HepG2 (cell line): ENCODE data around the gene PARP3. TPM values are rescaled to one million over a fixed set of nuclear protein-coding genes. Genes with fewer than 3 reads are reported as not detected.
A peak's percentile ranks its signal among the peaks of the same experiment; 100 is the strongest.

ENCODE experiments used
- ASH2L ChIP-seq: fragments of 300-600, 200-600 bp; sonication (generic); IDR thresholded peaks from 2 replicates; pipeline ENCODE4 v1.7.0; 2017; ENCODE audit warnings: low read depth, mild to moderate bottlenecking, moderate library complexity, mixed read lengths, low read length; ENCODE audit not compliant: insufficient read length
- EED ChIP-seq: sonication (generic); formaldehyde crosslinking; IDR thresholded peaks from 2 replicates; pipeline ENCODE4 v1.5.0; 2020; ENCODE audit warnings: mild to moderate bottlenecking, missing genetic modification reagents
- EP300 ChIP-seq, 3 experiments: sonication (generic) in 1 of 3; formaldehyde crosslinking in 1 of 3; IDR thresholded peaks; 2 replicates each; pipeline versions ENCODE4 v1.5.1 to v1.6.1; 2011 to 2020; ENCODE audit warnings: low read depth in 2 of 3, low read length in 2 of 3, borderline replicate concordance in 1 of 3, improper control_type of control experiment in 1 of 3, mild to moderate bottlenecking in 1 of 3, missing genetic modification reagents in 1 of 3, moderate library complexity in 1 of 3
- ETV6 ChIP-seq: sonication (generic); formaldehyde crosslinking; conservative IDR thresholded peaks from 2 replicates; pipeline ENCODE4 v1.4.0; 2020; ENCODE audit warnings: missing genetic modification reagents
- KDM5A ChIP-seq: fragments of 200-600 bp; sonication (generic); IDR thresholded peaks from 2 replicates; pipeline ENCODE4 v1.7.0; 2018; ENCODE audit warnings: antibody characterized with exemption, mild to moderate bottlenecking, low read length, borderline replicate concordance
- KLF13 ChIP-seq: sonication (generic); formaldehyde crosslinking; IDR thresholded peaks from 2 replicates; pipeline ENCODE4 v1.4.0; 2020; ENCODE audit warnings: mild to moderate bottlenecking, missing genetic modification reagents
- MIER3 ChIP-seq: IDR thresholded peaks from 2 replicates; pipeline ENCODE4 v1.6.1; 2016; ENCODE audit warnings: missing compliant biosample characterization, borderline replicate concordance
- NCOA1 ChIP-seq: sonication (generic); formaldehyde crosslinking; IDR thresholded peaks from 2 replicates; pipeline ENCODE4 v1.9.0; 2021; ENCODE audit warnings: missing genetic modification reagents
- NR3C1 ChIP-seq: sonication (generic); formaldehyde crosslinking; IDR thresholded peaks from 2 replicates; pipeline ENCODE4 v1.4.0; 2020; ENCODE audit warnings: missing genetic modification reagents
- TBX2 ChIP-seq: sonication (generic); formaldehyde crosslinking; IDR thresholded peaks from 2 replicates; pipeline ENCODE4 v1.5.0; 2020; ENCODE audit warnings: missing genetic modification reagents, mild to moderate bottlenecking, borderline replicate concordance
- ZBTB7B ChIP-seq: sonication (generic); formaldehyde crosslinking; IDR thresholded peaks from 2 replicates; pipeline ENCODE4 v1.4.0; 2020; ENCODE audit warnings: missing genetic modification reagents
- ZNF460 ChIP-seq: sonication (generic); formaldehyde crosslinking; IDR thresholded peaks from 2 replicates; pipeline ENCODE4 v1.5.1; 2020; ENCODE audit warnings: missing genetic modification reagents, mild to moderate bottlenecking, borderline replicate concordance
- ZNF547 ChIP-seq: sonication (generic); formaldehyde crosslinking; IDR thresholded peaks from 2 replicates; pipeline ENCODE4 v1.5.1; 2020; ENCODE audit warnings: mild to moderate bottlenecking, missing genetic modification reagents
- ZNF792 ChIP-seq: IDR thresholded peaks from 2 replicates; pipeline ENCODE4 v1.6.1; 2016
- polyA plus RNA-seq, 8 experiments: library from polyadenylated mRNA; depleted of rRNA in 3 of 8; stranded (reverse) in 7 of 8; unstranded in 1 of 8; fragments of >200 nt; fragmentation: Illumina TruSeq in 4 of 8; extraction: Trizol in 4 of 8; gene quantifications; 2 replicates each; pipeline versions ENCODE4 v1.2.1 to v1.2.3, GENCODE V29; 2011 to 2016; ENCODE audit warnings: low read depth in 4 of 8, missing spikeins in 1 of 8, mixed read lengths in 1 of 8; ENCODE audit not compliant: insufficient read depth in 1 of 8
- total RNA-seq, 5 experiments: library from RNA; depleted of rRNA; stranded (reverse); fragments of >200 nt; fragmentation: Illumina TruSeq; extraction: Trizol; gene quantifications; 2 replicates each; pipeline ENCODE4 v1.2.3, GENCODE V29; 2016; ENCODE audit warnings: low read depth in 1 of 5
- TF ChIP-seq, protein P1 (sequence below): sonication (generic); formaldehyde crosslinking; IDR thresholded peaks from 2 replicates; pipeline ENCODE4 v1.4.0; 2020; ENCODE audit warnings: low read depth, mild to moderate bottlenecking, missing genetic modification reagents
- TF ChIP-seq, protein P2 (sequence below): sonication (generic); formaldehyde crosslinking; IDR thresholded peaks from 2 replicates; pipeline ENCODE4 v1.4.0; 2020; ENCODE audit warnings: missing genetic modification reagents
- TF ChIP-seq, protein P3 (sequence below): IDR thresholded peaks from 2 replicates; pipeline ENCODE4 v1.6.1; 2016; ENCODE audit warnings: mild to moderate bottlenecking
- TF ChIP-seq, protein P4 (sequence below): sonication (generic); formaldehyde crosslinking; conservative IDR thresholded peaks from 2 replicates; pipeline ENCODE4 v1.8.0; 2022; ENCODE audit warnings: low read depth, missing genetic modification reagents
- TF ChIP-seq, protein P5 (sequence below): sonication (generic); formaldehyde crosslinking; IDR thresholded peaks from 2 replicates; pipeline ENCODE4 v1.4.0; 2020; ENCODE audit warnings: mild to moderate bottlenecking, missing genetic modification reagents
- TF ChIP-seq, protein P6 (sequence below): sonication (generic); formaldehyde crosslinking; IDR thresholded peaks from 2 replicates; pipeline ENCODE4 v1.8.1; 2023; ENCODE audit warnings: mild to moderate bottlenecking, inconsistent platforms, moderate library complexity, missing genetic modification reagents, borderline replicate concordance

PARP3 gene
- total and polyA plus RNA-seq, 2 of the 13 experiments (the other 11 are each of a cell fraction or from before 2014, with no cell fraction given) = 11.2 to 21.5 TPM

DNA sequence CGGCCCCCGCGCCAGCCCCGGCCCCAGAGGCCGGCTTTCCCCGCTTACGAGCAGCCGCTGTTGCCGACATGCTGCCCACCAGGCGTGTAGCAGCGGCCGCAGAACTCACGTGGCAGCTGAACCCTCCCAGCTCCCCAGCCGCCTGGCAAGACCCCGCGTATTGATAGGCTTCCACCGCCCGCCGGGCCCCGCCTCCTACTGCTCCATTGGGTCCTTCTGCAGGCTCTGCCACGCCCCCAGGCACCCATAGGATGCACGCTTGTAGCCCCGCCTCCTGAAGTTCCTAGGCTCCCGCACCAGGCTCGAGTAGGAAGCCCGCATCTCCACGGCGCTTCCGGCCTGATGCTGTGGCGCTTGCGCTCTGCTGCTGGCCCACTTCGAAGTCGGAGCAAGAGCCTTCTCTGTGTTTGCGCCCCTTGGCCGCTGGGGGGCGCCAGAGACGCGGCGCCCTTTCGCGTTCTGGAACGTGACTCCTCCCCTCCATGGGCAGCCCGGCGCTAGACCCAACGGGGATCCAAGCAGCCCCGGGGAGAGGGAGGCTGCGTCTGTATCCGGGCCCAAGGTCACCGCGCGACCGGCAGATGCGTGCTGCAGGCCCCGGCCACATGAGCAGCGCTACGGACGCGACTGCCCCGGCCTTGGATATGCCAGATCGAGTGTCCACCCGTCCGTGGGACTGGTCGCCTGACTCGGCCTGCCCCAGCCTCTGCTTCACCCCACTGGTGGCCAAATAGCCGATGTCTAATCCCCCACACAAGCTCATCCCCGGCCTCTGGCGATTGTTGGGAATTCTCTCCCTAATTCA lies at the start of gene PARP3, which contains the start of gene RRP9 (continued):
- TF ChIP-seq ZNF547 (CRISPR knock-in tag) (peak; percentile 31; the same call in 1 of the 2 replicates), EP300 (IDR thresholded peaks at IDR 0.05; ENCODE audit: low read depth in 2 of 2, low read length in 2 of 2) (peak in 1 of 2 experiments; percentile 20; a peak in 1 of 4 replicates), EP300 (CRISPR knock-in tag; IDR thresholded peaks at IDR 0.05; ENCODE audit: borderline replicate concordance) (no peak), KDM5A (peak; percentile 33; the same call in 1 of the 2 replicates), ZNF460 (CRISPR knock-in tag) (no peak; the same call in 1 of the 2 replicates), NCOA1 (CRISPR knock-in tag) (no peak; the same call in 1 of the 2 replicates), MIER3 (peak; percentile 92; the same call in 1 of the 2 replicates), TBX2 (CRISPR knock-in tag) (peak; percentile 84; the same call in 1 of the 2 replicates), EED (no peak; the same call in none of the 2 replicates), NR3C1 (no peak), ZBTB7B (CRISPR knock-in tag) (peak; percentile 74), KLF13 (CRISPR knock-in tag) (no peak), ZNF792 (CRISPR knock-in tag) (peak; percentile 86; the same call in 1 of the 2 replicates), ASH2L (peak; percentile 67), ETV6 (CRISPR knock-in tag) (0 out of 2 replicates have a peak, but pooled peaks have one; percentile 69)
- TF ChIP-seq, protein P1, sequence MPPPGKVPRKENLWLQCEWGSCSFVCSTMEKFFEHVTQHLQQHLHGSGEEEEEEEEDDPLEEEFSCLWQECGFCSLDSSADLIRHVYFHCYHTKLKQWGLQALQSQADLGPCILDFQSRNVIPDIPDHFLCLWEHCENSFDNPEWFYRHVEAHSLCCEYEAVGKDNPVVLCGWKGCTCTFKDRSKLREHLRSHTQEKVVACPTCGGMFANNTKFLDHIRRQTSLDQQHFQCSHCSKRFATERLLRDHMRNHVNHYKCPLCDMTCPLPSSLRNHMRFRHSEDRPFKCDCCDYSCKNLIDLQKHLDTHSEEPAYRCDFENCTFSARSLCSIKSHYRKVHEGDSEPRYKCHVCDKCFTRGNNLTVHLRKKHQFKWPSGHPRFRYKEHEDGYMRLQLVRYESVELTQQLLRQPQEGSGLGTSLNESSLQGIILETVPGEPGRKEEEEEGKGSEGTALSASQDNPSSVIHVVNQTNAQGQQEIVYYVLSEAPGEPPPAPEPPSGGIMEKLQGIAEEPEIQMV (CRISPR knock-in tag) = no peak; the same call in 1 of the 2 replicates
- TF ChIP-seq, protein P2, sequence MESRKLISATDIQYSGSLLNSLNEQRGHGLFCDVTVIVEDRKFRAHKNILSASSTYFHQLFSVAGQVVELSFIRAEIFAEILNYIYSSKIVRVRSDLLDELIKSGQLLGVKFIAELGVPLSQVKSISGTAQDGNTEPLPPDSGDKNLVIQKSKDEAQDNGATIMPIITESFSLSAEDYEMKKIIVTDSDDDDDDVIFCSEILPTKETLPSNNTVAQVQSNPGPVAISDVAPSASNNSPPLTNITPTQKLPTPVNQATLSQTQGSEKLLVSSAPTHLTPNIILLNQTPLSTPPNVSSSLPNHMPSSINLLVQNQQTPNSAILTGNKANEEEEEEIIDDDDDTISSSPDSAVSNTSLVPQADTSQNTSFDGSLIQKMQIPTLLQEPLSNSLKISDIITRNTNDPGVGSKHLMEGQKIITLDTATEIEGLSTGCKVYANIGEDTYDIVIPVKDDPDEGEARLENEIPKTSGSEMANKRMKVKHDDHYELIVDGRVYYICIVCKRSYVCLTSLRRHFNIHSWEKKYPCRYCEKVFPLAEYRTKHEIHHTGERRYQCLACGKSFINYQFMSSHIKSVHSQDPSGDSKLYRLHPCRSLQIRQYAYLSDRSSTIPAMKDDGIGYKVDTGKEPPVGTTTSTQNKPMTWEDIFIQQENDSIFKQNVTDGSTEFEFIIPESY (CRISPR knock-in tag) = peak; percentile 78
- TF ChIP-seq, protein P3, sequence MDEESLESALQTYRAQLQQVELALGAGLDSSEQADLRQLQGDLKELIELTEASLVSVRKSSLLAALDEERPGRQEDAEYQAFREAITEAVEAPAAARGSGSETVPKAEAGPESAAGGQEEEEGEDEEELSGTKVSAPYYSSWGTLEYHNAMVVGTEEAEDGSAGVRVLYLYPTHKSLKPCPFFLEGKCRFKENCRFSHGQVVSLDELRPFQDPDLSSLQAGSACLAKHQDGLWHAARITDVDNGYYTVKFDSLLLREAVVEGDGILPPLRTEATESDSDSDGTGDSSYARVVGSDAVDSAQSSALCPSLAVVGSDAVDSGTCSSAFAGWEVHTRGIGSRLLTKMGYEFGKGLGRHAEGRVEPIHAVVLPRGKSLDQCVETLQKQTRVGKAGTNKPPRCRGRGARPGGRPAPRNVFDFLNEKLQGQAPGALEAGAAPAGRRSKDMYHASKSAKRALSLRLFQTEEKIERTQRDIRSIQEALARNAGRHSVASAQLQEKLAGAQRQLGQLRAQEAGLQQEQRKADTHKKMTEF (CRISPR knock-in tag) = peak; percentile 95
- TF ChIP-seq, protein P4, sequence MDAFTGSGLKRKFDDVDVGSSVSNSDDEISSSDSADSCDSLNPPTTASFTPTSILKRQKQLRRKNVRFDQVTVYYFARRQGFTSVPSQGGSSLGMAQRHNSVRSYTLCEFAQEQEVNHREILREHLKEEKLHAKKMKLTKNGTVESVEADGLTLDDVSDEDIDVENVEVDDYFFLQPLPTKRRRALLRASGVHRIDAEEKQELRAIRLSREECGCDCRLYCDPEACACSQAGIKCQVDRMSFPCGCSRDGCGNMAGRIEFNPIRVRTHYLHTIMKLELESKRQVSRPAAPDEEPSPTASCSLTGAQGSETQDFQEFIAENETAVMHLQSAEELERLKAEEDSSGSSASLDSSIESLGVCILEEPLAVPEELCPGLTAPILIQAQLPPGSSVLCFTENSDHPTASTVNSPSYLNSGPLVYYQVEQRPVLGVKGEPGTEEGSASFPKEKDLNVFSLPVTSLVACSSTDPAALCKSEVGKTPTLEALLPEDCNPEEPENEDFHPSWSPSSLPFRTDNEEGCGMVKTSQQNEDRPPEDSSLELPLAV (CRISPR knock-in tag) = no peak
- TF ChIP-seq, protein P5, sequence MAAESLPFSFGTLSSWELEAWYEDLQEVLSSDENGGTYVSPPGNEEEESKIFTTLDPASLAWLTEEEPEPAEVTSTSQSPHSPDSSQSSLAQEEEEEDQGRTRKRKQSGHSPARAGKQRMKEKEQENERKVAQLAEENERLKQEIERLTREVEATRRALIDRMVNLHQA (CRISPR knock-in tag) = no peak
- TF ChIP-seq, protein P6, sequence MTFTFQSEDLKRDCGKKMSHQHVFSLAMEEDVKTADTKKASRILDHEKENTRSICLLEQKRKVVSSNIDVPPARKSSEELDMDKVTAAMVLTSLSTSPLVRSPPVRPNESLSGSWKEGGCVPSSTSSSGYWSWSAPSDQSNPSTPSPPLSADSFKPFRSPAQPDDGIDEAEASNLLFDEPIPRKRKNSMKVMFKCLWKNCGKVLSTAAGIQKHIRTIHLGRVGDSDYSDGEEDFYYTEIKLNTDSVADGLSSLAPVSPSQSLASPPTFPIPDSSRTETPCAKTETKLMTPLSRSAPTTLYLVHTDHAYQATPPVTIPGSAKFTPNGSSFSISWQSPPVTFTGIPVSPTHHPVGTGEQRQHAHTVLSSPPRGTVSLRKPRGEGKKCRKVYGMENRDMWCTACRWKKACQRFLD (CRISPR knock-in tag) = no peak; the same call in 1 of the 2 replicates
